Neuronal stem cell (in vitro differentiated cells): ENCODE measurements around the gene CEP70.
A peak's percentile ranks its signal among the peaks of the same experiment; 100 is the strongest.

ENCODE experiments used
- DNase-seq: peaks from one replicate; pipeline ENCODE4 v3.0.0-alpha.2; 2013; ENCODE audit warnings: low spot score
- H2AFZ ChIP-seq: one replicate; pipeline ENCODE4 v1.6.1; 2013; ENCODE audit warnings: mild to moderate bottlenecking, low read length, inconsistent platforms
- H2AK5ac ChIP-seq: 2 replicates; pipeline ENCODE4 v1.6.1; 2013; ENCODE audit warnings: low read depth, mild to moderate bottlenecking, inconsistent platforms, low read length, moderate library complexity, mixed read lengths
- H2BK120ac ChIP-seq: 2 replicates; pipeline ENCODE4 v1.6.1; 2013; ENCODE audit warnings: low read depth, mild to moderate bottlenecking, inconsistent platforms, low read length, moderate library complexity, mixed read lengths
- H2BK12ac ChIP-seq: one replicate; pipeline ENCODE4 v1.6.1; 2013; ENCODE audit warnings: low read length, inconsistent platforms
- H2BK15ac ChIP-seq: 2 replicates; pipeline ENCODE4 v1.6.1; 2013; ENCODE audit warnings: mild to moderate bottlenecking, low read length, inconsistent platforms, mixed read lengths
- H2BK5ac ChIP-seq: one replicate; pipeline ENCODE4 v1.6.1; 2013; ENCODE audit warnings: inconsistent platforms, mild to moderate bottlenecking, low read length, moderate library complexity
- H3K14ac ChIP-seq: one replicate; pipeline ENCODE4 v1.6.1; 2013; ENCODE audit warnings: low read length, inconsistent platforms
- H3K18ac ChIP-seq: 2 replicates; pipeline ENCODE4 v1.6.1; 2013; ENCODE audit warnings: low read length, inconsistent platforms
- H3K23ac ChIP-seq: 2 replicates; pipeline ENCODE4 v1.6.1; 2013; ENCODE audit warnings: low read depth, mild to moderate bottlenecking, mixed read lengths, low read length, inconsistent platforms; ENCODE audit not compliant: poor library complexity
- H3K27ac ChIP-seq: replicated peaks from 3 replicates; pipeline ENCODE4 v1.5.1; 2013; ENCODE audit warnings: low read length, inconsistent platforms
- H3K27me3 ChIP-seq, 3 experiments: 2 replicates each; pipeline ENCODE4 v1.6.1; 2013; ENCODE audit warnings: low read length in 3 of 3, mild to moderate bottlenecking in 2 of 3, inconsistent platforms in 1 of 3, low read depth in 1 of 3, mixed read lengths in 1 of 3, moderate library complexity in 1 of 3; ENCODE audit not compliant: control insufficient read depth in 3 of 3, insufficient read depth in 3 of 3
- H3K36me3 ChIP-seq, 2 donors: replicated peaks in 1 of 2; 2 replicates each; pipeline ENCODE4 v1.6.1; 2013; ENCODE audit warnings: low read length in 2 of 2; ENCODE audit not compliant: control insufficient read depth in 2 of 2, insufficient read depth in 2 of 2
- H3K4ac ChIP-seq: 2 replicates; pipeline ENCODE4 v1.6.1; 2013; ENCODE audit warnings: inconsistent platforms, mild to moderate bottlenecking, low read length, moderate library complexity
- H3K4me1 ChIP-seq, 2 donors: 1 replicate in 1 of 2; 2 replicates in 1 of 2; pipeline ENCODE4 v1.6.1; 2013; ENCODE audit warnings: low read length in 2 of 2, low read depth in 1 of 2; ENCODE audit not compliant: control insufficient read depth in 2 of 2, insufficient read depth in 1 of 2
- H3K4me2 ChIP-seq: one replicate; pipeline ENCODE4 v1.6.1; 2013; ENCODE audit warnings: mild to moderate bottlenecking, low read length, inconsistent platforms; ENCODE audit not compliant: insufficient read depth, poor library complexity, severe bottlenecking
- H3K4me3 ChIP-seq, 2 donors: 2 replicates each; pipeline ENCODE4 v1.5.1; 2013; ENCODE audit warnings: low read length in 2 of 2, mild to moderate bottlenecking in 2 of 2, inconsistent platforms in 1 of 2, moderate library complexity in 1 of 2
- H3K79me1 ChIP-seq: one replicate; pipeline ENCODE4 v1.6.1; 2013; ENCODE audit warnings: low read depth, mild to moderate bottlenecking, inconsistent platforms, low read length, moderate library complexity
- H3K9ac ChIP-seq: one replicate; pipeline ENCODE4 v1.6.1; 2013; ENCODE audit warnings: mild to moderate bottlenecking, low read depth, low read length, inconsistent platforms; ENCODE audit not compliant: poor library complexity
- H3K9me3 ChIP-seq, 2 donors: replicated peaks in 1 of 2; 2 replicates each; pipeline versions ENCODE3 to v1.6.1; 2013; ENCODE audit warnings: low read length in 2 of 2, mild to moderate bottlenecking in 2 of 2, inconsistent platforms in 1 of 2, low read depth in 1 of 2, mixed read lengths in 1 of 2, moderate library complexity in 1 of 2; ENCODE audit not compliant: control insufficient read depth in 2 of 2, insufficient read depth in 1 of 2
- H4K8ac ChIP-seq: one replicate; pipeline ENCODE4 v1.6.1; 2013; ENCODE audit warnings: low read depth, mild to moderate bottlenecking, inconsistent platforms, low read length, moderate library complexity
- H4K91ac ChIP-seq: one replicate; pipeline ENCODE4 v1.6.1; 2013; ENCODE audit warnings: low read length, low read depth, mild to moderate bottlenecking, inconsistent platforms; ENCODE audit not compliant: poor library complexity
- WGBS, 2 donors: extraction: QIAGEN DNeasy Blood & Tissue Kit; methylation state at CpG; one replicate each; pipeline ENCODE4 v1.1.7; 2013; ENCODE audit warnings: missing lambda C conversion rate in 2 of 2, mixed read lengths in 1 of 2; ENCODE audit not compliant: insufficient read length in 2 of 2, insufficient replicate concordance in 1 of 2; ENCODE audit errors: extremely low coverage in 2 of 2; 5-methylcytosine and 5-hydroxymethylcytosine counted together

Gene CEP70

GRCh38 chr3:138459619-138460535 is 134.2 kb downstream of the CEP70 start:
- H2BK12ac ChIP-seq: no peak overlapping the region
- no peaks in the 10 kb centered on the region for H3K79me1 ChIP-seq
- H2BK15ac ChIP-seq: peak overlapping the region; percentile 62
- no peak overlapping the region for H3K4me2 ChIP-seq
- no peak overlapping the region for H4K8ac ChIP-seq
- H2BK5ac ChIP-seq: no peak overlapping the region
- no peak for DNase-seq
- H3K36me3 ChIP-seq: no peaks in the 10 kb centered on the region
- WGBS, 2 donors: no CpG with 5 or more reads among the region's 15 CpGs
- H2AFZ ChIP-seq: no peak overlapping the region
- H3K9ac ChIP-seq: no peak overlapping the region
- H3K9me3 ChIP-seq: no peaks in the 10 kb centered on the region
- H2AK5ac ChIP-seq: peak overlapping the region; percentile 66
- H3K4me3 ChIP-seq: no peak overlapping the region
- H2BK120ac ChIP-seq: no peak overlapping the region
- no peak overlapping the region for H3K27ac ChIP-seq
- no peak overlapping the region for H3K4ac ChIP-seq
- peak overlapping the region; percentile 62 for H3K18ac ChIP-seq
- H3K23ac ChIP-seq: peak overlapping the region; percentile 6
- peaks cover 0 to 3% (median 0%) of the 10 kb centered on the region in 3 experiments for H3K27me3 ChIP-seq
- H4K91ac ChIP-seq: no peak overlapping the region
- H3K4me1 ChIP-seq: no peaks in the 10 kb centered on the region
- H3K14ac ChIP-seq: no peak overlapping the region

GRCh38 chr3:138458774-138459499 is 135.1 kb downstream of the CEP70 start:
- peak overlapping the region; percentile 56 for H3K14ac ChIP-seq
- no peak for DNase-seq
- no peak overlapping the region for H4K91ac ChIP-seq
- no peak overlapping the region for H2BK120ac ChIP-seq
- H3K27ac ChIP-seq: no peak overlapping the region
- H2BK15ac ChIP-seq: no peak overlapping the region
- H3K4me2 ChIP-seq: no peak overlapping the region
- no peak overlapping the region for H2AFZ ChIP-seq
- H2BK5ac ChIP-seq: no peak overlapping the region
- no peak overlapping the region for H3K9ac ChIP-seq
- WGBS, 2 donors: no CpG with 5 or more reads among the region's 9 CpGs
- no peaks in the 10 kb centered on the region for H3K36me3 ChIP-seq
- H4K8ac ChIP-seq: no peak overlapping the region
- H3K79me1 ChIP-seq: no peaks in the 10 kb centered on the region
- no peaks in the 10 kb centered on the region for H3K4me1 ChIP-seq
- no peak overlapping the region for H3K23ac ChIP-seq
- H2AK5ac ChIP-seq: peak overlapping the region; percentile 19
- no peak overlapping the region for H2BK12ac ChIP-seq
- H3K27me3 ChIP-seq: peaks cover 0 to 3% (median 0%) of the 10 kb centered on the region in 3 experiments
- H3K18ac ChIP-seq: no peak overlapping the region
- H3K4ac ChIP-seq: no peak overlapping the region
- H3K9me3 ChIP-seq: no peaks in the 10 kb centered on the region
- no peak overlapping the region for H3K4me3 ChIP-seq

- Histone ChIP-seq H3K79me1 (no peaks in the 10 kb centered on the region), H4K8ac (no peak overlapping the region), H2AFZ (no peak overlapping the region), H3K27me3 (peaks cover 0 to 3% (median 0%) of the 10 kb centered on the region in 3 experiments), H3K18ac (no peak overlapping the region), H3K27ac (no peak overlapping the region), H4K91ac (no peak overlapping the region), H3K23ac (no peak overlapping the region), H2BK5ac (no peak overlapping the region), H3K9ac (no peak overlapping the region), H3K9me3 (no peaks in the 10 kb centered on the region), H3K14ac (peak overlapping the region; percentile 56), H2BK15ac (no peak overlapping the region), H3K4me3 (no peak overlapping the region), H3K4ac (no peak overlapping the region), H2BK120ac (no peak overlapping the region), H3K4me2 (no peak overlapping the region), H3K36me3 (no peaks in the 10 kb centered on the region), H3K4me1 (no peaks in the 10 kb centered on the region), H2AK5ac (no peak overlapping the region), H2BK12ac (no peak overlapping the region)
- no peak for DNase-seq
- no CpG with 5 or more reads among the region's 11 CpGs for WGBS, 2 donors
These were observed 136.0 kb downstream of the CEP70 start for GRCh38 chr3:138457863-138458735.
